HFFc6 (cell line): ENCODE results near the gene TMEM178B. TPM values are rescaled to one million over a fixed set of nuclear protein-coding genes. Genes with fewer than 3 reads are reported as not detected.
A peak's percentile ranks its signal among the peaks of the same experiment; 100 is the strongest.

Experiments
- DNase-seq: peaks from one replicate; pipeline ENCODE4 v3.0.0-alpha.2; 2018
- H3K27ac Mint-ChIP-seq: 2 replicates; pipeline ENCODE4 v1.8.0; 2020; ENCODE audit warnings: mild to moderate bottlenecking, mixed read lengths
- H3K27me3 Mint-ChIP-seq: 2 replicates; pipeline ENCODE4 v1.8.0; 2021; ENCODE audit warnings: mild to moderate bottlenecking, moderate library complexity, mixed read lengths; ENCODE audit not compliant: insufficient read depth
- H3K36me3 Mint-ChIP-seq: 2 replicates; pipeline ENCODE4 v1.8.0; 2021; ENCODE audit warnings: low read depth, mixed read lengths
- H3K4me1 Mint-ChIP-seq: 2 replicates; pipeline ENCODE4 v1.8.0; 2020; ENCODE audit warnings: low read depth, mixed read lengths
- H3K4me3 Mint-ChIP-seq: 2 replicates; pipeline ENCODE4 v1.8.0; 2020; ENCODE audit warnings: mild to moderate bottlenecking, moderate library complexity, mixed read lengths
- H3K9me3 Mint-ChIP-seq: 2 replicates; pipeline ENCODE4 v1.8.0; 2020; ENCODE audit warnings: mild to moderate bottlenecking, mixed read lengths
- CTCF ChIP-seq: fragments of 200-600 bp; sonication (generic); IDR thresholded peaks from 2 replicates; pipeline ENCODE4 v1.5.0; 2021; ENCODE audit warnings: antibody characterized with exemption, mild to moderate bottlenecking
- total RNA-seq, 6 experiments: library from RNA; stranded (reverse); fragmentation: NEBNext Ultra II Directional; extraction: Animal tissue kit (Norgen Biotek cat#: 25700); gene quantifications; 2 replicates in 1 of 6; 3 replicates in 5 of 6; pipeline ENCODE4 v1.2.3, GENCODE V29; 2021

Gene TMEM178B
- total RNA-seq, 6 experiments from 2014 or later, result 2.8 to 8.4 (median 6.6) TPM

GRCh38 chr7:141246426-141246825 lies 172.6 kb downstream of the TMEM178B start:
- Mint-ChIP-seq H3K9me3 (peaks cover 14% of the 10 kb centered on the region), H3K36me3 (no peaks in the 10 kb centered on the region; the same call in 1 of the 2 replicates), H3K27ac (no peak overlapping the region), H3K4me1 (peaks cover 19% of the 10 kb centered on the region; the same call in 1 of the 2 replicates), H3K4me3 (no peak overlapping the region), H3K27me3 (no peaks in the 10 kb centered on the region; the same call in 1 of the 2 replicates)
- no peak for DNase-seq
- TF ChIP-seq CTCF, result no peak

DNA sequence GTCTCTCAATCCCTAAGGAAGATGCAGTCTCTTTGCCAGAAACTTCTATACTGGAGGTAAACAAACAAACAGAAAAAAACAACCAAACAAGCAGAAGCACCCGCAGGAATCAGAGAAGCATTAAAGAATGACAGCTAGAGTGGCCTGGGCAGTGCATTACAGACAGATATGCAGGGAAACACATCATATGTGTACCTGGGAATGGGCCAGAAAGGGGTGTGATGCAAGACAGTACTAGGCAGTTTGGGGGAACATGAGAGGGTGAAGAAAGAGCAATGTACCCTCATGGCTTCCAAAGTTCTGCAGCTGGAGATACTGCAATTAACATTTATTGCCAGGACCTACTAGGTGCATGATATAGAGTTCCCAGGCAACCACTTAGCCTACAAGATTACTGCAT lies 177.3 kb downstream of the TMEM178B start:
- Mint-ChIP-seq H3K27ac (no peak overlapping the region), H3K27me3 (no peaks in the 10 kb centered on the region; the same call in none of the 2 replicates), H3K4me1 (no peaks in the 10 kb centered on the region; the same call in 1 of the 2 replicates), H3K36me3 (no peaks in the 10 kb centered on the region), H3K9me3 (peaks cover 15% of the 10 kb centered on the region), H3K4me3 (no peak overlapping the region)
- TF ChIP-seq CTCF, result no peak
- DNase-seq, result no peak

DNA sequence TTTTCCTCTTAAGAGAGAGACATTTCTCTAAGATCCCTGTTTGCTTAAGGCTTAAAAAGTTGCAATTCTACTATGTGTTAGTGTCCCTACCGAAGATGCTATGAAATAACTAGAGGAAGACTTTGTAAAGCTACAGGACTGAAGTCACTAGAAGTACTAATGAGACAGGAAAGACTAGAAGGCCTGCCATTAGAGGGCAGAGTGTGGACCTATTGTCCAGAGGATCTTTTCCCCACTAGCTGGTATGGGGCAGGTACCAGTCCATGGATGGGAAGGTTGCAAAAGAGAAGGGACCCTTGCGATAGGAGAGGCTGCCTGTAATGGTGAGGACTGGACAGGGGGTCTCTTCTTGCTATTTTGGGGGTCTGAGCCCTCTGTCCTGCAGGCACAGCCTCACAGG lies 178.1 kb downstream of the TMEM178B start:
- H3K27ac Mint-ChIP-seq, result no peak overlapping the region
- DNase-seq, result no peak
- H3K4me3 Mint-ChIP-seq, result no peak overlapping the region
- H3K4me1 Mint-ChIP-seq, result no peaks in the 10 kb centered on the region
- H3K36me3 Mint-ChIP-seq, result no peaks in the 10 kb centered on the region
- H3K27me3 Mint-ChIP-seq, result no peaks in the 10 kb centered on the region; the same call in none of the 2 replicates
- TF ChIP-seq CTCF, result 0 out of 2 replicates have a peak, but pooled peaks have one; percentile 10
- peaks cover 11% of the 10 kb centered on the region; the same call in 1 of the 2 replicates for H3K9me3 Mint-ChIP-seq

GRCh38 chr7:141257597-141257996 lies 183.7 kb downstream of the TMEM178B start:
- no peak for DNase-seq
- Mint-ChIP-seq H3K36me3 (no peaks in the 10 kb centered on the region), H3K9me3 (peaks cover 22% of the 10 kb centered on the region), H3K27me3 (no peaks in the 10 kb centered on the region; the same call in none of the 2 replicates), H3K4me1 (peaks cover under 1% of the 10 kb centered on the region; the same call in 1 of the 2 replicates), H3K4me3 (no peak overlapping the region), H3K27ac (no peak overlapping the region)
- TF ChIP-seq CTCF, result no peak

- DNase-seq, result no peak
- Mint-ChIP-seq H3K4me3 (no peak overlapping the region), H3K27ac (no peak overlapping the region), H3K4me1 (peaks cover 6% of the 10 kb centered on the region; the same call in 1 of the 2 replicates), H3K36me3 (no peaks in the 10 kb centered on the region), H3K9me3 (peaks cover 22% of the 10 kb centered on the region), H3K27me3 (no peaks in the 10 kb centered on the region; the same call in none of the 2 replicates)
- no peak for TF ChIP-seq CTCF
These were observed 184.7 kb downstream of the TMEM178B start for GRCh38 chr7:141258559-141258958.
